Lower leg skin (tissue), 3 donors: ENCODE measurements around the gene TMEM62.

Experiments used
- POLR2A ChIP-seq, 2 donors: fragments of 450-650 bp; IDR thresholded peaks; one replicate each; pipeline ENCODE4 v1.6.1; 2016 to 2017; ENCODE audit warnings: antibody characterized with exemption in 2 of 2, mild to moderate bottlenecking in 1 of 2, moderate library complexity in 1 of 2
- TF ChIP-seq, protein P1 (sequence below), 3 donors: fragments of 450-650 bp; IDR thresholded peaks; one replicate each; pipeline ENCODE4 v1.5.1; 2016; ENCODE audit warnings: antibody characterized with exemption in 3 of 3, mild to moderate bottlenecking in 3 of 3, moderate library complexity in 2 of 3

DNA sequence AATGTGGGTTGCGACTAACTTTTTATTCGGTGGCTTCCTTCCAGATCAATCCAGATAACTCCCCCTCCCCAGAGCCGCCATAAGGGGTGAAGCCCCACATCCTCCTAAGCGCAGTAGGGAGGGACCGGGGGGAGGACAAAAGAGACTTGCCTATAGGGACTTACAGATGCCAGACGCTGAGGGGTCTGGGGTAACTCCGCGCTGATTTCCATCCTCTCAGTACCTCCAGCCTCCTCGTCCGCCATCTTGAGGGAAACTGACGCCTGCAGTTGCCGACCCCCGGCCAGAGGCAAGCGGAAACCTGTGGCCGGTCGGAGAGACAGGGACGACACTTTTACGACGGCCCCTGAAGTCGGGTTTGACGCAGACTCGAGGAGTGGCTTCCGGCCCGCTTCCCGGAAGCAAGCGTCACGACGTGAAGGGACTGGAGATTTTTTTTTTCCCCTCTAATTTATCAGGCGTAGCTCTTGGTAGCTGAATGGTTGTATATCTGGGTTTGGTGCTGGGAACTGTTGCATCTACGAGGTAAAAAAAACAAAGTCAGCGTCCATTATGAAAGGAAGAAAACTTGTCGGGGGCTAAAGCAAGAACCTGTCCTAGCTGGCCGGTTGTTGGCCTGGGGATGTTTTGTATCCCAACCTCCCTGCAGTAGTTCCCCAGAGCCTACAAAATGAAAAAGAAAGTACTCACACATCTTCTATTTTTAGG lies 27.5 kb upstream of the TMEM62 start, which contains the start of gene UBR1:
- TF ChIP-seq, protein P1, sequence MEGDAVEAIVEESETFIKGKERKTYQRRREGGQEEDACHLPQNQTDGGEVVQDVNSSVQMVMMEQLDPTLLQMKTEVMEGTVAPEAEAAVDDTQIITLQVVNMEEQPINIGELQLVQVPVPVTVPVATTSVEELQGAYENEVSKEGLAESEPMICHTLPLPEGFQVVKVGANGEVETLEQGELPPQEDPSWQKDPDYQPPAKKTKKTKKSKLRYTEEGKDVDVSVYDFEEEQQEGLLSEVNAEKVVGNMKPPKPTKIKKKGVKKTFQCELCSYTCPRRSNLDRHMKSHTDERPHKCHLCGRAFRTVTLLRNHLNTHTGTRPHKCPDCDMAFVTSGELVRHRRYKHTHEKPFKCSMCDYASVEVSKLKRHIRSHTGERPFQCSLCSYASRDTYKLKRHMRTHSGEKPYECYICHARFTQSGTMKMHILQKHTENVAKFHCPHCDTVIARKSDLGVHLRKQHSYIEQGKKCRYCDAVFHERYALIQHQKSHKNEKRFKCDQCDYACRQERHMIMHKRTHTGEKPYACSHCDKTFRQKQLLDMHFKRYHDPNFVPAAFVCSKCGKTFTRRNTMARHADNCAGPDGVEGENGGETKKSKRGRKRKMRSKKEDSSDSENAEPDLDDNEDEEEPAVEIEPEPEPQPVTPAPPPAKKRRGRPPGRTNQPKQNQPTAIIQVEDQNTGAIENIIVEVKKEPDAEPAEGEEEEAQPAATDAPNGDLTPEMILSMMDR (IDR thresholded peaks at IDR 0.05): no peak
- no peak for TF ChIP-seq POLR2A (IDR thresholded peaks at IDR 0.05)
